Measurements from ENCODE around the gene TPST2. TPM values are rescaled to one million over a fixed set of nuclear protein-coding genes. Genes with fewer than 3 reads are reported as not detected.

The TPST2 gene
- total RNA-seq, 1 experiment from 2014 or later: 50.1 TPM

DNA sequence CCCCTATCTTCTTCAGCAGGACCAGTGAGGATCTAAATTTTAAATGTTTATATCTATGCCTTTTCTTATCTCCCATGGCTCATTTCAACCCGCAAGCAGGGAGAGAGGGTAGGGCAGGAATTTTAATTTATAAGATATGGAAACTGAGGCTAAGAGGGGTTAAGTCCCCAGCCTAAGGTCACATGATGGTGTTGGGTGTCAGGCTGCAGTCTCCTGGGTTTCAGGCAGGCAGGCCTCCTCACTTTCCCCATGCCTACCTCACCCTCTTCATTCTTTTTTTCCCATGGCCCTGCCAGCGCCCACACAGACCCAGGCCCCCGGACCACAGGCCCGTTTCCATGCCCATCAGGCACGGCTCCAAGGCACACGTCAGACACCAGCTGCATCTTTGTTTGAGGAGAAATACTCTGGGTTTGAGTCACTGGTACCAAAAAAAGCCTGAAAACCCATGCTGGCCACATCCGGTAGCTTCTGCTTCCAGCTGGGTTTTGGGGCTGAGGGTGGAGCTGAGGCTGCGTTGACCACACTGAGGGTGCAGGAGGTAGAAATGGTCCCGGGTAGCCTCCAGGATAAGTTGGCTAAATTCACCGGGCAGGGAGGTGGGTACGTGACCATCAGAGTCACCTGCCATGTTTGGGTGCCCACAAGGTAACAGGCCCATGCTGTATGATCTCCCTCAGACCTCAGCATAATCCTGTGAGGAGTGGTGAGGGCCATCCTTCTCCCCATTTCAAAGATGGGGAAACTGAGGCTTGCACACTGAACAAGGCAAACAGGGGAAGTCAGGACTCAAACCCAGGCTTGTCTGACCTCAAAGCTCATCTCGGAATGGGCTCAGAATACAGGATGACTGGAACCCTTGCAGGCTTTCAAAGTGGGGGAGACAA lies 20.4 kb upstream of the TPST2 start:
- Histone ChIP-seq H3K79me2 (ENCODE audit: insufficient read depth, low read length) (no peaks in the 10 kb centered on the region), H3T11ph (ENCODE audit: low read length) (no peak overlapping the region), H3K23ac (ENCODE audit: insufficient read length, low read depth, low read length) (no peak overlapping the region), H3K27ac (ENCODE audit: insufficient read length, low read depth, low read length) (no peak overlapping the region), H3K79me1 (ENCODE audit: insufficient read depth, low read depth, low read length, poor library complexity, severe bottlenecking) (no peaks in the 10 kb centered on the region), H3K23me2 (ENCODE audit: insufficient read length, low read depth, low read length, poor library complexity, severe bottlenecking) (no peaks in the 10 kb centered on the region), H3K9me3 (ENCODE audit: control insufficient read depth, low read depth, low read length) (no peaks in the 10 kb centered on the region), H2BK15ac (ENCODE audit: low read depth, low read length) (no peak overlapping the region), H2BK20ac (ENCODE audit: low read depth, low read length, poor library complexity, severe bottlenecking) (no peak overlapping the region), H3K4me2 (ENCODE audit: insufficient read depth, insufficient read length, low read length) (no peak overlapping the region), H2AFZ (ENCODE audit: low read length) (no peak overlapping the region), H3K4ac (ENCODE audit: low read depth, low read length) (no peak overlapping the region), H4K8ac (replicated peaks; ENCODE audit: insufficient read length, low read depth, low read length) (no peak overlapping the region), H3K14ac (ENCODE audit: insufficient read depth, low read length) (no peak overlapping the region), H4K91ac (ENCODE audit: insufficient read length, low read depth, low read length) (no peak overlapping the region), H2AK5ac (ENCODE audit: insufficient read length, low read length) (no peak overlapping the region), H4K20me1 (ENCODE audit: control insufficient read depth, insufficient read depth, insufficient read length) (no peaks in the 10 kb centered on the region), H2BK5ac (ENCODE audit: insufficient read length, low read length) (no peak overlapping the region), H2BK12ac (ENCODE audit: insufficient read length, low read depth, low read length) (no peak overlapping the region), H2BK120ac (ENCODE audit: low read depth, low read length, poor library complexity, severe bottlenecking) (no peak overlapping the region), H3K27me3 (ENCODE audit: insufficient read depth, low read length) (peaks cover 6% of the 10 kb centered on the region; the same call in 1 of the 2 replicates), H3K56ac (ENCODE audit: insufficient read length, low read depth, low read length) (no peak overlapping the region), H3K9ac (ENCODE audit: extremely low read depth, insufficient read length, low read length) (no peak overlapping the region), H3K4me1 (ENCODE audit: insufficient read depth, low read length) (peaks cover 20% of the 10 kb centered on the region), H3K18ac (ENCODE audit: insufficient read length, low read depth, low read length) (no peak overlapping the region), H4K5ac (ENCODE audit: insufficient read length, low read depth, low read length) (no peak overlapping the region)
- peaks cover 59 to 62% of the 10 kb centered on the region in 2 experiments for H3K4me1 Mint-ChIP-seq
- no CpG with 5 or more reads among the region's 12 CpGs for WGBS (ENCODE audit: extremely low coverage, insufficient read length, low lambda C conversion rate)
- H3K36me3 Mint-ChIP-seq (ENCODE audit: insufficient read depth in 1 of 3, low read depth in 3 of 3): no peaks in the 10 kb centered on the region; a peak in 1 of 7 replicates
- peaks cover 0 to 2% of the 10 kb centered on the region in 2 experiments; a peak in 1 of 5 replicates for H3K9me3 Mint-ChIP-seq
- TF ChIP-seq, protein P1, sequence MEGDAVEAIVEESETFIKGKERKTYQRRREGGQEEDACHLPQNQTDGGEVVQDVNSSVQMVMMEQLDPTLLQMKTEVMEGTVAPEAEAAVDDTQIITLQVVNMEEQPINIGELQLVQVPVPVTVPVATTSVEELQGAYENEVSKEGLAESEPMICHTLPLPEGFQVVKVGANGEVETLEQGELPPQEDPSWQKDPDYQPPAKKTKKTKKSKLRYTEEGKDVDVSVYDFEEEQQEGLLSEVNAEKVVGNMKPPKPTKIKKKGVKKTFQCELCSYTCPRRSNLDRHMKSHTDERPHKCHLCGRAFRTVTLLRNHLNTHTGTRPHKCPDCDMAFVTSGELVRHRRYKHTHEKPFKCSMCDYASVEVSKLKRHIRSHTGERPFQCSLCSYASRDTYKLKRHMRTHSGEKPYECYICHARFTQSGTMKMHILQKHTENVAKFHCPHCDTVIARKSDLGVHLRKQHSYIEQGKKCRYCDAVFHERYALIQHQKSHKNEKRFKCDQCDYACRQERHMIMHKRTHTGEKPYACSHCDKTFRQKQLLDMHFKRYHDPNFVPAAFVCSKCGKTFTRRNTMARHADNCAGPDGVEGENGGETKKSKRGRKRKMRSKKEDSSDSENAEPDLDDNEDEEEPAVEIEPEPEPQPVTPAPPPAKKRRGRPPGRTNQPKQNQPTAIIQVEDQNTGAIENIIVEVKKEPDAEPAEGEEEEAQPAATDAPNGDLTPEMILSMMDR (conservative IDR thresholded peaks at IDR 0.05): no peak
- DNase-seq: no peak
- peaks cover 54% of the 10 kb centered on the region for H3K27me3 Mint-ChIP-seq (ENCODE audit: low read depth)
- H3K4me3 Mint-ChIP-seq: no peak overlapping the region
- no peak overlapping the region for H3K27ac Mint-ChIP-seq

All from H9 (cell line).